HFF-Myc (cell line): Measurements from ENCODE around the gene HCFC1R1.

ENCODE experiments used
- DNase-seq: peaks from one replicate; pipeline ENCODE4 v3.0.0-alpha.2; 2011; ENCODE audit warnings: low read depth; ENCODE audit errors: extremely low read depth
- H3K4me3 ChIP-seq: replicated peaks from 2 replicates; pipeline ENCODE4 v1.5.1; 2011; ENCODE audit warnings: low read depth, mild to moderate bottlenecking, control low read depth, low read length
- TF ChIP-seq, protein P1 (sequence below): IDR thresholded peaks from 2 replicates; pipeline ENCODE4 v1.5.1; 2012; ENCODE audit warnings: mild to moderate bottlenecking, low read depth, low read length, control low read depth; ENCODE audit errors: missing control alignments

The HCFC1R1 gene

DNA sequence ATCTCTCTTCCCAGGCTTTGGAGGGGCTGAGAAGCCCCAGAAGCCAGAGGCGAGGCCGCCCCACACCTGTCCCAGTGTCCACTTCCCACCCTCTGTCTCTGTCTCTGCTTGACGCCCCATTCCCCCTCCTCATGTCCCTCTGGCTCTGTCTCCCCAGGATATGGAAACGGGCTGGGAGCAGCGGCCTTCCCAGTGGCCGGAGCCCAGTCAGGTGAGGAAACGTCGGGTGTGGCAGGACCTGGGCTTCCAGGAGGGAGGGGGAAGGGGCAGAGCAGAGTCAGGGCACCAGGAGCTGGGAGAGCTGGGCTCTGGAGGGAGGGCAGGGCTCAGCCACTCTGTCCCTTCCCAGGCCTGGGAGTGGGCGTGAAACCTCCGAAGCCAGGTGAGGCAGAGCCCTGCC, 32.9 kb downstream of the HCFC1R1 start:
- no peak for DNase-seq
- H3K4me3 ChIP-seq: no peak overlapping the region
- TF ChIP-seq, protein P1, sequence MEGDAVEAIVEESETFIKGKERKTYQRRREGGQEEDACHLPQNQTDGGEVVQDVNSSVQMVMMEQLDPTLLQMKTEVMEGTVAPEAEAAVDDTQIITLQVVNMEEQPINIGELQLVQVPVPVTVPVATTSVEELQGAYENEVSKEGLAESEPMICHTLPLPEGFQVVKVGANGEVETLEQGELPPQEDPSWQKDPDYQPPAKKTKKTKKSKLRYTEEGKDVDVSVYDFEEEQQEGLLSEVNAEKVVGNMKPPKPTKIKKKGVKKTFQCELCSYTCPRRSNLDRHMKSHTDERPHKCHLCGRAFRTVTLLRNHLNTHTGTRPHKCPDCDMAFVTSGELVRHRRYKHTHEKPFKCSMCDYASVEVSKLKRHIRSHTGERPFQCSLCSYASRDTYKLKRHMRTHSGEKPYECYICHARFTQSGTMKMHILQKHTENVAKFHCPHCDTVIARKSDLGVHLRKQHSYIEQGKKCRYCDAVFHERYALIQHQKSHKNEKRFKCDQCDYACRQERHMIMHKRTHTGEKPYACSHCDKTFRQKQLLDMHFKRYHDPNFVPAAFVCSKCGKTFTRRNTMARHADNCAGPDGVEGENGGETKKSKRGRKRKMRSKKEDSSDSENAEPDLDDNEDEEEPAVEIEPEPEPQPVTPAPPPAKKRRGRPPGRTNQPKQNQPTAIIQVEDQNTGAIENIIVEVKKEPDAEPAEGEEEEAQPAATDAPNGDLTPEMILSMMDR: no peak

DNA sequence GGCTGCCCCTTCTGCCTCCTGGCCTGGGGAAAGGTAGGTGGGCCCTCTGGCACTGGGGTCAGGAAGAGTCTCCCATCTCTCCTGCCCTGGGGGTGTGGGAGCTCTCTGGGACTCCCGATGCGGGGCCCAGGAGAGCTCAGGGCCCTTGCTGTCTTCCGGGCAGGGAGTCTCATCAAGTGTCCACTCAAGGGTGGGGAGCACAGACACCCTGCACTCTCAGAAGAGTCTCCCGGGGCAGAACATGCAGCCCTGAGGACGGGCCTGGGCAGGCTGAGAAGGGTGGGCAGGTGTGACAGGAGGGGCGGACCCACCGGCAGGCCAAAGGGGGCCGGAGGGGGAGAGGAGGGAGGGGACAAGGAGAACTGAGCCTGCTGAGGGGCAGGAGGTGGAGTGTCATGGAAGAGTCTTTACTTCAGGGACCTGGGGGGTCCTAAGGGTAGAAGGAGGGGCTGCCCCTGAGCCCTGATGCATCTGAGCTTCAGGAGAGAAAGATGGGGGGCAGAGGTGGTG, 35.1 kb downstream of the HCFC1R1 start:
- H3K4me3 ChIP-seq: no peak overlapping the region
- DNase-seq: no peak
- TF ChIP-seq, protein P1: no peak

DNA sequence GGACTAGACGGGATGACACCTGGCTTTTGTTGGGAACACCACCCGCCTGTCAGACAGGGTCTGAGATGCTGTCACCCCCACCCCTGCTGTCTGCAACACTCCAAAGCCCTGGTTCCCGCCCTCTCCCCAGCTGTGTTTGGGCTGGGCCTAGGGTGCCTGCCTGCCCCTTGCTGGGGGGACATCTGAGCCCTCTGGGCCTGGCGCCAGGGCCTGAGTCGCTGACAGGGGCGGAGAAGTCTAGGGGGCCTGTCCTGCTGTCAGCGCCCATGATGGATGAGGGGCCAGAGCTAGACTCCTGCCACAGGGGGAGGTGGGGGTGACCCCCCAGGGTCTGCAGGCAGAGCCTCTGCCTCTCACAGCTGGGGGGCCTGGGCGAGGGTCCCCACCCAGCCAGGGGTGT, 35.9 kb downstream of the HCFC1R1 start:
- TF ChIP-seq, protein P1: no peak

DNA sequence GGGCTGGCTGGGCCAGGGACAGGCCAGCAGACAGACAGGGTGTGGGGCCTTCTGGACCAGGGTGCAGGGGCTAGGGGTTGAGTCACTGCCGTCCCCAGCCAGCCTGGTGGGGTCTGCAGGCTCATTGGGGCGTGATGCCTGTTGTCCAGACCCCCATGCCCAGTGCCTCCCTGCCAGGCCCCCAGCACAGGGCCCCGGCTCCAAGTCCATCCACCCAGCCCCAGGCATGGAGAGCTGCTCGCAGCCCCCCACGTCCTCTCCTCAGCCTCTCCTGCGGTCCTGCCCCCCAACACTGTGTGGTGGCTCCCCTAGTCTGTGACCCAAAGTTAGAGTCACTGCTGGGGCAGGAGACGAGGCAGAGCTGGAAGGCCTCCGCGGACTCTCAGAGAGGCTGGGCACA, 36.5 kb downstream of the HCFC1R1 start:
- TF ChIP-seq, protein P1: no peak
- no peak overlapping the region for H3K4me3 ChIP-seq
- no peak for DNase-seq

More for the DNA sequence above, 35.9 kb downstream of the HCFC1R1 start:
- no peak overlapping the region for H3K4me3 ChIP-seq
- no peak for DNase-seq

DNA sequence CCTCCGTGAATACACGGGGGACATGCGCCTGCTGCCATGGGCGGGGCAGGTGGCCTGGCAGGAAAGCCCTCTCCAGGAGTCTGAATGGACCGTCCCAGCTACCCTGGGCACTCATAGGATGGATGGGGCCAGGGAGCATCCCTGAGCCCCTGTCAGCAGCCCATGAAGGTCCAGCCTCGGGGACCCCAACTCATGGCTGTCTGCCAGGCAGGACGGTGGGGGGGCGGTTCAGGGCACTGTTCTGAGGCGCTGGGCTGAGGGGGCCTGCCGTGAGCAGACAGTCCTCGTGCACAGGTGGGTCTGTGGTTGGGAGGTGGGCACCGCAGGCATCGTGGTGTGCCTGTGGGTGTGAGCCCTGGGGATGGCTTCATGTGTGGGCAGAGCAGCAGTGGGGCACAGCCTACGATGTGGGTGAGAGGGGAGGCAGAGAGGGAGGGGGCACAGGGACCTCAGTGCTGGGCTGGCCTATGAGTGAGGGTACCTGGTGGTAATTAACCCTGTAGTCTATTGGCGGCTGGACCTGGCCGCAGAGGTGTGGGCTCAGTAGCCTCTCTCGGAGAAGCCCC, 37.0 kb downstream of the HCFC1R1 start:
- DNase-seq: no peak
- TF ChIP-seq, protein P1: no peak
- no peak overlapping the region for H3K4me3 ChIP-seq

DNA sequence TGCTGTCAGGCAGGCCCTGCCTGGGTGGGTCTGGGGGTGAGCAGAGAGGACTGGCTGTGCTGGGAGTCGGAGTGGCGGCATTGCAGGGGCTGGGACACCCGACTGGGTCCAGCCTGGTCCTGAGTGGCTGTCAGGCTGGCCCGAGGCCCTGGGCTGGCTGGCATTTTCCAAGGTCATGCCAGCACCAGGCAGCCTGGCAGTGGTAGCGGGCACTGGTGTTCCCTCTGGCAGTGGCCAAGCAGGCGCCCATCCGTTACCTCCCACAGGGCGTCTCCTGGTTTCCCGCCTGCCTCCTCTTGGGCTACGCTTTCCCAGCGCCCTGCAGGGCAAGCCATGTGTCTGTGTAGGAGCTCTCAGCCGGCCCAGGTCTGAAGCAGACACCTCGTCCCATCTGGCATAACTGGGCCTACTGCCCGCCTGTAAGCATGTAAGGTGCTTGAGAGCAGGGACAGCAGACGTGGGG, 37.8 kb downstream of the HCFC1R1 start:
- no peak for DNase-seq
- H3K4me3 ChIP-seq: no peak overlapping the region
- TF ChIP-seq, protein P1: no peak

DNA sequence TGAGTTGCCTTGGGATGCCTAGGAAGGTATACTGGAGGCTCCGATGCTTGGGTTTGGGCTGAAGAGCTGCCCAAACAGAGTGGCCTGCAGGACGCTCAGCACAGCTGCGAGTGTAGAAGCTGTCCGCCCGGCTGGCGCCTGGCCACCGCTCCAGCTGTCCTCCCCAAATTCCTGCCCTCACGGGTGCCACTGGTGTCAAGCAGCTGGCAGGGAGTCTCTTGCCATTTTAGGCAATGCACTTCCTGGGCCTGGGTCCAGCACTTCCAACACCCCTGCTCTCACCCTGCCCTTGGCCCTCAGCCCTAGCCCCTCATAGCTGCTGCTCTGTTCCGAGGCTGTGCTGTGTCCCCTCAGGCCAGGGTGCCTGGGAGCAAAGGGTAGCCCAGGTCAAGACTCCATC, 38.3 kb downstream of the HCFC1R1 start:
- no peak for DNase-seq
- TF ChIP-seq, protein P1: no peak
- H3K4me3 ChIP-seq: no peak overlapping the region
